MM.1S (cell line): ENCODE results near the gene COBL.

Source experiments
- DNase-seq: peaks from one replicate; pipeline ENCODE4 v3.0.0-alpha.2; 2015
- H2AFZ ChIP-seq: fragments of 300-600 bp; sonication (generic); 2 replicates; pipeline ENCODE4 v1.6.0; 2016; ENCODE audit warnings: antibody characterized with exemption, low read length
- H3F3A ChIP-seq: fragments of 300-600 bp; sonication (generic); 2 replicates; pipeline ENCODE4 v1.6.1; 2016; ENCODE audit warnings: mild to moderate bottlenecking, antibody characterized with exemption, low read length, moderate library complexity, mixed read lengths; ENCODE audit not compliant: insufficient read depth
- H3K27ac ChIP-seq: fragments of 300-600 bp; sonication (generic); 2 replicates; pipeline ENCODE4 v1.5.1; 2016; ENCODE audit warnings: mild to moderate bottlenecking, low read length
- H3K27me3 ChIP-seq: fragments of 300-600 bp; sonication (generic); replicated peaks from 2 replicates; pipeline ENCODE4 v1.6.0; 2016; ENCODE audit warnings: low read length; ENCODE audit not compliant: insufficient read depth
- H3K36me3 ChIP-seq: fragments of 300-600 bp; sonication (generic); replicated peaks from 2 replicates; pipeline ENCODE4 v1.6.1; 2016; ENCODE audit warnings: mild to moderate bottlenecking, low read length, mixed read lengths; ENCODE audit not compliant: insufficient read depth
- H3K4me1 ChIP-seq: fragments of 300-600 bp; sonication (generic); 2 replicates; pipeline ENCODE4 v1.6.1; 2016; ENCODE audit warnings: low read length, mixed read lengths
- H3K4me2 ChIP-seq: fragments of 300-600 bp; sonication (generic); 2 replicates; pipeline ENCODE4 v1.6.0; 2016; ENCODE audit warnings: low read depth, low read length
- H3K4me3 ChIP-seq: fragments of 300-600 bp; sonication (generic); 2 replicates; pipeline ENCODE4 v1.5.1; 2016; ENCODE audit warnings: low read length, mixed read lengths
- H3K79me2 ChIP-seq: fragments of 300-600 bp; sonication (generic); 2 replicates; pipeline ENCODE4 v1.6.1; 2016; ENCODE audit warnings: mixed run types, low read length, mixed read lengths
- H3K9ac ChIP-seq: fragments of 300-600 bp; sonication (generic); 2 replicates; pipeline ENCODE4 v1.6.1; 2016; ENCODE audit warnings: low read length, mixed read lengths
- H3K9me2 ChIP-seq: fragments of 300-600 bp; sonication (generic); replicated peaks from 2 replicates; pipeline ENCODE4 v1.6.1; 2016; ENCODE audit warnings: mild to moderate bottlenecking, low read length, mixed read lengths; ENCODE audit not compliant: insufficient read depth
- H3K9me3 ChIP-seq: fragments of 300-600 bp; sonication (generic); replicated peaks from 2 replicates; pipeline ENCODE4 v1.6.1; 2016; ENCODE audit warnings: mild to moderate bottlenecking, low read length, mixed read lengths; ENCODE audit not compliant: insufficient read depth
- H4K20me1 ChIP-seq: fragments of 300-600 bp; sonication (generic); 2 replicates; pipeline ENCODE4 v1.6.1; 2016; ENCODE audit warnings: mild to moderate bottlenecking, low read length, moderate library complexity, mixed read lengths; ENCODE audit not compliant: insufficient read depth
- CTCF ChIP-seq: fragments of 300-600 bp; sonication (generic); IDR thresholded peaks from 2 replicates; pipeline ENCODE4 v1.5.1; 2016; ENCODE audit warnings: antibody characterized with exemption, low read length, mixed read lengths
- EZH2 ChIP-seq: fragments of 300-600 bp; sonication (generic); optimal IDR thresholded peaks from 2 replicates; pipeline ENCODE3; 2017; ENCODE audit warnings: low read depth, mild to moderate bottlenecking, antibody characterized with exemption, low read length, mixed read lengths
- EZH2phosphoT487 ChIP-seq: fragments of 300-600 bp; sonication (generic); IDR thresholded peaks from 2 replicates; pipeline ENCODE4 v1.6.1; 2018; ENCODE audit warnings: antibody characterized with exemption, low read length

Gene COBL

GRCh38 chr7:50976064-50976463, 340.5 kb downstream of the COBL start:
- Histone ChIP-seq H3K4me1 (no peaks in the 10 kb centered on the region), H3K9me2 (no peaks in the 10 kb centered on the region), H3K36me3 (no peaks in the 10 kb centered on the region), H3K27me3 (no peaks in the 10 kb centered on the region), H3K27ac (no peak overlapping the region), H4K20me1 (no peaks in the 10 kb centered on the region), H3K79me2 (no peaks in the 10 kb centered on the region), H2AFZ (no peak overlapping the region), H3K4me3 (no peak overlapping the region), H3K9me3 (no peaks in the 10 kb centered on the region), H3K9ac (no peak overlapping the region), H3F3A (no peaks in the 10 kb centered on the region), H3K4me2 (no peak overlapping the region)
- no peak for DNase-seq
- no peak for TF ChIP-seq EZH2phosphoT487
- no peak for TF ChIP-seq EZH2
- TF ChIP-seq CTCF, result no peak

- no peak for DNase-seq
- no peak overlapping the region for H3K9ac ChIP-seq
- no peak overlapping the region for H3K4me3 ChIP-seq
- no peaks in the 10 kb centered on the region for H3K79me2 ChIP-seq
- no peaks in the 10 kb centered on the region for H3K4me1 ChIP-seq
- no peaks in the 10 kb centered on the region for H3K36me3 ChIP-seq
- H3K27me3 ChIP-seq, result no peaks in the 10 kb centered on the region
- H3K27ac ChIP-seq, result no peak overlapping the region
- H3K9me3 ChIP-seq, result no peaks in the 10 kb centered on the region
- H3K4me2 ChIP-seq, result no peak overlapping the region
- no peaks in the 10 kb centered on the region for H4K20me1 ChIP-seq
- no peak overlapping the region for H2AFZ ChIP-seq
- no peak for TF ChIP-seq EZH2phosphoT487
- no peak for TF ChIP-seq EZH2
- no peak for TF ChIP-seq CTCF
- no peaks in the 10 kb centered on the region for H3F3A ChIP-seq
- H3K9me2 ChIP-seq, result no peaks in the 10 kb centered on the region
Observed at GRCh38 chr7:50974240-50974639, 342.4 kb downstream of the COBL start.

- no peak for DNase-seq
- no peaks in the 10 kb centered on the region for H3K27me3 ChIP-seq
- no peak overlapping the region for H2AFZ ChIP-seq
- H3K27ac ChIP-seq, result no peak overlapping the region
- no peaks in the 10 kb centered on the region for H3K36me3 ChIP-seq
- H4K20me1 ChIP-seq, result no peaks in the 10 kb centered on the region
- no peaks in the 10 kb centered on the region for H3K4me1 ChIP-seq
- H3K79me2 ChIP-seq, result no peaks in the 10 kb centered on the region
- H3K9ac ChIP-seq, result no peak overlapping the region
- TF ChIP-seq CTCF (no peak), EZH2 (no peak), EZH2phosphoT487 (no peak)
- H3K9me2 ChIP-seq, result no peaks in the 10 kb centered on the region
- no peaks in the 10 kb centered on the region for H3F3A ChIP-seq
- H3K9me3 ChIP-seq, result no peaks in the 10 kb centered on the region
- H3K4me3 ChIP-seq, result no peak overlapping the region
- H3K4me2 ChIP-seq, result no peak overlapping the region
Observed at GRCh38 chr7:50973814-50974213, 342.8 kb downstream of the COBL start.
